ENCODE data around the gene EMILIN2.

GRCh38 chr18:2927745-2928144 lies 80.9 kb downstream of the EMILIN2 start:
- TF ChIP-seq CTCF (IDR thresholded peaks at IDR 0.05) (no peak), POLR2A (IDR thresholded peaks at IDR 0.05) (no peak)

All from prostate gland (tissue), 2 donors.